Transverse colon (tissue), 4 donors: ENCODE results near the gene GFPT1. TPM values are rescaled to one million over a fixed set of nuclear protein-coding genes. Genes with fewer than 3 reads are reported as not detected.

Source experiments
- DNase-seq: peaks from one replicate; pipeline ENCODE4 v3.0.0-alpha.2; 2019
- H3K27ac ChIP-seq, 4 donors: fragments of 200-600 bp; sonication (generic); 2 replicates each; pipeline ENCODE4 v1.5.1; 2016 to 2018; ENCODE audit warnings: inconsistent platforms in 4 of 4
- H3K27me3 ChIP-seq: fragments of 200-600 bp; sonication (generic); 2 replicates; pipeline ENCODE4 v1.5.1; 2017; ENCODE audit warnings: inconsistent platforms
- H3K36me3 ChIP-seq, 4 donors: fragments of 200-600 bp; sonication (generic); 2 replicates each; pipeline ENCODE4 v1.5.1; 2017 to 2019; ENCODE audit warnings: inconsistent platforms in 4 of 4
- H3K4me1 ChIP-seq, 4 donors: fragments of 200-600 bp; sonication (generic); 2 replicates each; pipeline ENCODE4 v1.5.1; 2017 to 2020; ENCODE audit warnings: inconsistent platforms in 4 of 4
- H3K4me3 ChIP-seq, 4 donors: fragments of 200-600 bp; sonication (generic); 1 replicate in 1 of 4; 2 replicates in 3 of 4; pipeline versions ENCODE4 v1.5.1 to v1.6.1; 2017 to 2019; ENCODE audit warnings: inconsistent platforms in 4 of 4
- H3K9me3 ChIP-seq, 2 donors: fragments of 200-600 bp; sonication (generic); 2 replicates each; pipeline ENCODE4 v1.5.1; 2017 to 2019; ENCODE audit warnings: inconsistent platforms in 2 of 2
- CTCF ChIP-seq, 5 experiments: fragments of 200-600 bp in 3 of 5; fragments of 450-650 bp in 2 of 5; sonication (generic) in 3 of 5; IDR thresholded peaks; 1 replicate in 2 of 5; 2 replicates in 3 of 5; pipeline ENCODE4 v1.5.1; 2016 to 2017; ENCODE audit warnings: antibody characterized with exemption in 5 of 5, inconsistent platforms in 3 of 5, mild to moderate bottlenecking in 2 of 5, moderate library complexity in 1 of 5
- EP300 ChIP-seq: sonication (generic); formaldehyde crosslinking; IDR thresholded peaks from one replicate; pipeline ENCODE4 v1.6.1; 2017; ENCODE audit warnings: antibody characterized with exemption, low read depth
- POLR2A ChIP-seq: fragments of 450-650 bp; IDR thresholded peaks from one replicate; pipeline ENCODE4 v1.6.1; 2016; ENCODE audit warnings: antibody characterized with exemption, mild to moderate bottlenecking, moderate library complexity
- POLR2AphosphoS5 ChIP-seq, 3 donors: sonication (generic); formaldehyde crosslinking; IDR thresholded peaks; one replicate each; pipeline ENCODE4 v1.6.1; 2016; ENCODE audit warnings: antibody characterized with exemption in 3 of 3
- whole genome bisulfite sequencing, 2 donors: methylation state at CpG; one replicate each; pipeline ENCODE4 v1.1.5; 2018; ENCODE audit warnings: low coverage in 1 of 2; 5-methylcytosine and 5-hydroxymethylcytosine counted together
- in situ Hi-C, 4 donors: fragments of 200-750 bp; cut with MboI; loops; one replicate each; pipeline versions ENCODE4 v1.15.0 to v1.15.1; 2017; ENCODE audit warnings: low sequenced_read_pairs in 3 of 4, low pct_ligation_motif_present in 1 of 4, low pct_unique_long_range_greater_than_20kb in 1 of 4
- intact Hi-C: fragments of 100-400 bp; cut with DNase I; formaldehyde crosslinking; loops from one replicate; pipeline ENCODE4 v1.15.1; 2023; ENCODE audit warnings: low total_unique reads
- total RNA-seq, 4 donors: library from RNA; depleted of rRNA; stranded (reverse); fragments of >200 nt; gene quantifications; one replicate each; pipeline ENCODE4 v1.1.0, GENCODE V29; 2016

GFPT1 gene
- total RNA-seq, 4 donors from 2014 or later, result 28.4 to 108 (median 46.9) TPM

GRCh38 chr2:69298261-69298660 lies 88.8 kb downstream of the GFPT1 start:
- DNase-seq, result no peak
- no peak overlapping the region for H3K27ac ChIP-seq
- no peaks in the 10 kb centered on the region for H3K36me3 ChIP-seq
- no peaks in the 10 kb centered on the region for H3K27me3 ChIP-seq
- in situ Hi-C loops (no loop called here), intact Hi-C loops (no loop called here)
- no peak overlapping the region for H3K4me3 ChIP-seq
- no peaks in the 10 kb centered on the region for H3K4me1 ChIP-seq
- 74% methylated on average over 7 of the region's 7 CpGs; no CpG with 5 or more reads in 1 of the 2 donors for WGBS, 2 donors
- no peaks in the 10 kb centered on the region for H3K9me3 ChIP-seq
- TF ChIP-seq POLR2AphosphoS5 (IDR thresholded peaks at IDR 0.05) (no peak), POLR2A (no peak), EP300 (no peak), CTCF (IDR thresholded peaks at IDR 0.05) (no peak)

GRCh38 chr2:69297216-69297615 lies 89.8 kb downstream of the GFPT1 start:
- 83% methylated on average over 12 of the region's 12 CpGs; no CpG with 5 or more reads in 1 of the 2 donors for WGBS, 2 donors
- Histone ChIP-seq H3K9me3 (no peaks in the 10 kb centered on the region), H3K36me3 (no peaks in the 10 kb centered on the region), H3K27ac (no peak overlapping the region), H3K4me1 (peaks cover 0 to 1% (median 0%) of the 10 kb centered on the region in 4 donors), H3K4me3 (no peak overlapping the region), H3K27me3 (no peaks in the 10 kb centered on the region)
- TF ChIP-seq POLR2A (no peak), EP300 (no peak), POLR2AphosphoS5 (IDR thresholded peaks at IDR 0.05) (no peak), CTCF (IDR thresholded peaks at IDR 0.05) (no peak)
- intact Hi-C loops, result no loop called here
- in situ Hi-C loops, result no loop called here
- DNase-seq, result no peak

GRCh38 chr2:69296421-69296820 lies 90.6 kb downstream of the GFPT1 start:
- TF ChIP-seq POLR2AphosphoS5 (IDR thresholded peaks at IDR 0.05), result no peak
- TF ChIP-seq EP300, result no peak
- TF ChIP-seq POLR2A, result no peak
- no peak for TF ChIP-seq CTCF (IDR thresholded peaks at IDR 0.05)
- Histone ChIP-seq H3K9me3 (no peaks in the 10 kb centered on the region), H3K27me3 (no peaks in the 10 kb centered on the region), H3K4me1 (peaks cover 0 to 9% (median 3%) of the 10 kb centered on the region in 4 donors), H3K36me3 (no peaks in the 10 kb centered on the region), H3K4me3 (no peak overlapping the region), H3K27ac (no peak overlapping the region)
- in situ Hi-C loops, result no loop called here
- no peak for DNase-seq
- intact Hi-C loops, result no loop called here
- WGBS, 2 donors, result 88% methylated on average over 3 of the region's 3 CpGs; no CpG with 5 or more reads in 1 of the 2 donors

GRCh38 chr2:69292256-69292655 lies 94.8 kb downstream of the GFPT1 start:
- in situ Hi-C loops (no loop called here), intact Hi-C loops (no loop called here)

More at GRCh38 chr2:69292256-69292655, 94.8 kb downstream of the GFPT1 start:
- Histone ChIP-seq H3K27me3 (no peaks in the 10 kb centered on the region), H3K4me1 (peaks cover 0 to 15% (median 9%) of the 10 kb centered on the region in 4 donors), H3K27ac (peak overlapping the region in 2 of 4 donors; percentile 56 to 67), H3K4me3 (no peak overlapping the region), H3K36me3 (no peaks in the 10 kb centered on the region), H3K9me3 (no peaks in the 10 kb centered on the region)
- DNase-seq, result no peak
- TF ChIP-seq POLR2AphosphoS5 (IDR thresholded peaks at IDR 0.05) (no peak), EP300 (no peak), POLR2A (no peak), CTCF (IDR thresholded peaks at IDR 0.05) (no peak)
- 69 to 100% methylated on average over 1 to 3 of the region's 3 CpGs for WGBS, 2 donors
